IPS-20b (cell line): ENCODE results near the gene FAM228B.

Experiments used
- H3K27ac ChIP-seq: one replicate; pipeline ENCODE4 v1.5.1; 2013; ENCODE audit warnings: low read length
- H3K27me3 ChIP-seq: 2 replicates; pipeline ENCODE4 v1.6.1; 2013; ENCODE audit warnings: mild to moderate bottlenecking, low read length, inconsistent platforms; ENCODE audit not compliant: insufficient read depth
- H3K36me3 ChIP-seq: 2 replicates; pipeline ENCODE4 v1.6.1; 2013; ENCODE audit warnings: low read depth, mild to moderate bottlenecking, inconsistent platforms, low read length, moderate library complexity; ENCODE audit not compliant: insufficient read depth
- H3K4me1 ChIP-seq: 2 replicates; pipeline ENCODE4 v1.6.1; 2013; ENCODE audit warnings: mild to moderate bottlenecking, control low read depth, inconsistent platforms, low read length, moderate library complexity; ENCODE audit not compliant: insufficient read depth
- H3K4me3 ChIP-seq: 2 replicates; pipeline ENCODE4 v1.5.1; 2013; ENCODE audit warnings: mild to moderate bottlenecking, low read length, inconsistent platforms
- H3K9ac ChIP-seq: 2 replicates; pipeline ENCODE4 v1.6.1; 2013; ENCODE audit warnings: low read depth, mild to moderate bottlenecking, inconsistent platforms, low read length, moderate library complexity
- H3K9me3 ChIP-seq: 2 replicates; pipeline ENCODE4 v1.6.1; 2013; ENCODE audit warnings: mild to moderate bottlenecking, low read depth, low read length, inconsistent platforms; ENCODE audit not compliant: insufficient read depth

Gene FAM228B

DNA sequence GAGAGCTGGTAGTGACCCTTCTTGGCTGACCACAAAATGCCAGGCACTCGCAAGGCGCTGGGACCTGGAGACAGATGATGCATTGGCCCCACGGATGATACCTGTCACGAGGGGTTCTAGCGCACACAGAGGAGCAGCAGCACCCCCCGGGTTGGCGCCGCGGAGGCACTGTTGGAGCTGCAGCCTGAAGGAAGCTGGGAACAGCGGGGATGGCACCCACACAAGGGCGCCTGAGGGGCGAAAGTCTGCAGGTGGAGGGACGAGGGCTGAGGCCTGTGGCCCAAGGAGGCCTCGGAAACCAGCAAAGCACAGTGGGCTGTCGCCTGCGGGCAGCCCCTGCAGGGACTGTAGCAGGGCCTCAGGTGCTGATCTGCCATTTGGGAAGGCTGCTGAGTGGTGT lies 85.2 kb downstream of the FAM228B start:
- H3K4me1 ChIP-seq, result no peaks in the 10 kb centered on the region
- no peak overlapping the region for H3K27ac ChIP-seq
- no peaks in the 10 kb centered on the region for H3K36me3 ChIP-seq
- H3K4me3 ChIP-seq, result no peak overlapping the region
- no peaks in the 10 kb centered on the region for H3K27me3 ChIP-seq
- no peak overlapping the region for H3K9ac ChIP-seq
- H3K9me3 ChIP-seq, result no peaks in the 10 kb centered on the region

DNA sequence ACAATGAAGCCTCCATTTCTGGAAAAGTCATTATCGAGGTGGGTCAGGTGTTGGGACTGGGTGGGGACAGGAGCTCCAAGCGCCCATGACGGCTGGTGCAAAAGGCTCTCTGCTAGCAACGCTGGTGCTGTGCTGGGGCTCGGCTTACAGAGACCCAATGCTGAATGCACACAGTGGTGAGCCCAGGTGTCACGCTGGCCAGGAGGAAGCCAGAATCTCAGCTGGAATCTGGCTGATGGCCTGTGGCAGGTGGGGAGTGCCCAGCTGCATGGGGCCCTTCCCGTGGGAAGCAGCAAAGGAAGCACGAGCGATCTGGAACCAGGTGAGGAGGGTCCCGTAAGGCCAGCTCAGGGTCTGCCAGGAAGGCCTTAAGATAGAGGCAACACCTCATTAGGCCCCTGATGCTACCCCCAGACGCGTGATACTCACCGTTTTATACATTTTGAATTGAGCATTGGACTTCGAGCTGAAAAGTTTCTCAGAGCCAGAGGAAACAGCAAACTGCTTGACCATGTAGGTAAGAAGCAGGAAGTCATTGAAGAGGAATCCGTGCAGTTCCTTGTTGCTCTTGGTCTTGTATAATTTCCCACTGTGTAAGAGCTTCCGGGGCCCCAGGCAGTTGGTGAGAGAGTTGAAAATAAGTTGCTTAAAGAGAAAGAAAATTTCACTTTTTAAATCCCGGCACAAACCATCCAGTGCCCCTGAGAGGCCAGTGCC lies 86.3 kb downstream of the FAM228B start:
- Histone ChIP-seq H3K9ac (no peak overlapping the region), H3K27ac (no peak overlapping the region), H3K4me3 (no peak overlapping the region), H3K36me3 (no peaks in the 10 kb centered on the region), H3K27me3 (no peaks in the 10 kb centered on the region), H3K9me3 (no peaks in the 10 kb centered on the region), H3K4me1 (no peaks in the 10 kb centered on the region)

DNA sequence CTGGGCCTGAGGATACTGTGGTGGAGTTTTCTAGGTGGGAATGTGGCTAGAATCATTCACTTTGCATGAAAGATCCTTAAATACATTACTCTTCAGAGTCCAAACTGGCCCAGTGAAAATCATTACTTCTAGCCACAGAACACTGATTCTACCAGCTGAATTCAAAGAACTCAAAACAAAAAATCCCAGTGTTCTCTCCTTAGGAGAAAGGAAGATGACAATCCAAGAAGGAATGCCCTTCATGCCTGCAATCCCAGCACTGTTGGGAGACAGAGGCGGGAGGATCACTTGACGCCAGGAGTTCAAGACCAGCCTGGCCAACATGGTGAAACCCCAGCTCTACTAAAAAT lies 86.8 kb downstream of the FAM228B start:
- H3K27me3 ChIP-seq, result no peaks in the 10 kb centered on the region
- no peaks in the 10 kb centered on the region for H3K4me1 ChIP-seq
- no peak overlapping the region for H3K4me3 ChIP-seq
- no peaks in the 10 kb centered on the region for H3K9me3 ChIP-seq
- H3K27ac ChIP-seq, result no peak overlapping the region
- H3K36me3 ChIP-seq, result no peaks in the 10 kb centered on the region
- no peak overlapping the region for H3K9ac ChIP-seq

DNA sequence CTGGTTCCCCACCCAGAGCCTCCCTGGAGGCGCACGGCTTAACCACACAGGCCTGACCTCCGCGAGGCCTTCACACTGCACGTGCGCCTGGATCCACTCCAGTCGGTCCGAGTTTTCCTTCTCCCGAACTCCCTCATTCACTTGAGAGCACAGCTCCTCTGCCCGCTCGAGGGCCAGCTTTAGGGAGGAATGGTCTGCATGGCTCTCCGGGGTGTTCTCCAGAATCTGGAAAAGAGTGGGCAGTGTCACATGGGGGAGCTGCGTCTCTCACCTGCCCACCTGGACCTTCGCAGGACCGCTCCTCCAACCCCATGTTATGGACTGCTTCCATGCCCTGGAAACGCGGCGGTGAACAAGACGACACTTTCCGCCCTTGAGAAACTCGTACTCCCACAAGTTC lies 87.5 kb downstream of the FAM228B start:
- no peak overlapping the region for H3K27ac ChIP-seq
- no peaks in the 10 kb centered on the region for H3K4me1 ChIP-seq
- no peaks in the 10 kb centered on the region for H3K9me3 ChIP-seq
- H3K27me3 ChIP-seq, result no peaks in the 10 kb centered on the region
- no peak overlapping the region for H3K4me3 ChIP-seq
- H3K9ac ChIP-seq, result no peak overlapping the region
- H3K36me3 ChIP-seq, result no peaks in the 10 kb centered on the region

DNA sequence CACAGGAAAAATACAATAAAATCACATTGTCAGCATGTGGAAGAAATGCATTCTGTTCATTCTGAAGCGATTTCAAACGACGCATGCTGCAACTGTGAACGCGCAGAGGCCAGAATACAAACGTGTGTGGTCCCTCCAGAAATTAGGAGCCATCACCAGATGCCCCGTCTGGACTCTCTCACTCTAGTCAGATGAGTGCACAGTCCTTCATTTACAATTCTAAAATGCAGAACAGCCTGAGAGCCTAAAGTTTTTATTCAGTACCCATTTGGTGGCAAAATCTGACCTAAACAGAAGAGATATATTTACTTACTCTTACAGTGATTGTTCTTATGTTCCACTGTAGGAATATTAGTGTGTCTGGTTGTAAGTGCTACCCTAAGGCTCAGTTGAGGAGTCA lies 88.1 kb downstream of the FAM228B start:
- H3K27me3 ChIP-seq, result no peaks in the 10 kb centered on the region
- H3K4me3 ChIP-seq, result no peak overlapping the region
- no peaks in the 10 kb centered on the region for H3K9me3 ChIP-seq
- no peak overlapping the region for H3K27ac ChIP-seq
- H3K4me1 ChIP-seq, result no peaks in the 10 kb centered on the region
- H3K36me3 ChIP-seq, result no peaks in the 10 kb centered on the region
- H3K9ac ChIP-seq, result no peak overlapping the region

DNA sequence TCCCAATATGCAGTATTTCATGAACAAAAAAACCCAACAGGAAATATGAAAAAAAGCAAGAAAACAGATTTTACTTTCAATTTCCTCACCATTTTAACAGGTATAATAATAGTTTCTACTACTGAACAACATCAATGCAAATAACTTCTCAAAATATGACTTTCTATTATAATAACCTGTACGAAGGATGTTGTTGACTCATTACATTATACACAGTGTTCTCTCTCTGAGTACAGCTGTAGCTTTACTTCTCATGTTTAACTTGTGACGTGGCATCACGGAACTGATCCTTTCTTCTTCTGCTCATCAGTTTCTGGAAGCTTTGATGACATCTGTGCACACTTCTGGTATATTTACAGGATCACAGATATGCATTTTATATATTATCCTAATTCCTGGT lies 91.6 kb downstream of the FAM228B start:
- Histone ChIP-seq H3K4me3 (no peak overlapping the region), H3K4me1 (no peaks in the 10 kb centered on the region), H3K9ac (no peak overlapping the region), H3K36me3 (no peaks in the 10 kb centered on the region), H3K27ac (no peak overlapping the region), H3K9me3 (no peaks in the 10 kb centered on the region), H3K27me3 (no peaks in the 10 kb centered on the region)
